ENCODE measurements around the gene SPINK9.

DNA sequence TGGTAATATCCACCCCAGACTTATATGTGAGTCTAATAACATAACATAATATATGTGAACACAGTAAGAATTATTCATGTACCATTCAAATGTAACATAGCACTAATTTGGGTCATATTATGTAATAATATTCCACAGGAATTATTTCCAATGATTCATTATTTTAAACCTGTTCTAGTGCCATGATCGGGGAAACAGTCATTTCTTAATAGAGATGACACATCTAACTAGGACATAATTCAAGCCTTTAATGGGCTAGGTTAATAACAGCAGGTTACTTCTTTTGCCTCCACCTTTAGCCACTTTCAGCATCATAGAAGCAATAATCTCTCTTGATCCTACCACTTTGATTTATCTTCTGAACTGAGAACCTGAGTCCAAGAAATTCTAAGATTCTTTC lies 12.3 kb downstream of the SPINK9 start:
- TF ChIP-seq CTCF (conservative IDR thresholded peaks at IDR 0.05; ENCODE audit: low read length) (no peak), EZH2phosphoT487 (IDR thresholded peaks at IDR 0.05; ENCODE audit: borderline replicate concordance) (no peak)

Measured in Loucy (cell line).